T-helper 1 cell (primary cell): ENCODE measurements around the gene STON2.
A peak's percentile ranks its signal among the peaks of the same experiment; 100 is the strongest.
"Not testable (repeated sequence)": the region's sequence is repeated elsewhere in the genome, so short reads cannot be mapped to it uniquely, and the experiment has no call there.

ENCODE experiments used
- DNase-seq, 5 donors: peaks; one replicate each; pipeline ENCODE4 v3.0.0-alpha.2; 2012 to 2020
- total RNA-seq, 4 donors: gene quantifications; one replicate each; lab custom pipeline; 2026; lab: John Stamatoyannopoulos, UW

Gene STON2
- 0 to 0.15 (median 0.06) reads per million in 4 donors for total RNA-seq

DNA sequence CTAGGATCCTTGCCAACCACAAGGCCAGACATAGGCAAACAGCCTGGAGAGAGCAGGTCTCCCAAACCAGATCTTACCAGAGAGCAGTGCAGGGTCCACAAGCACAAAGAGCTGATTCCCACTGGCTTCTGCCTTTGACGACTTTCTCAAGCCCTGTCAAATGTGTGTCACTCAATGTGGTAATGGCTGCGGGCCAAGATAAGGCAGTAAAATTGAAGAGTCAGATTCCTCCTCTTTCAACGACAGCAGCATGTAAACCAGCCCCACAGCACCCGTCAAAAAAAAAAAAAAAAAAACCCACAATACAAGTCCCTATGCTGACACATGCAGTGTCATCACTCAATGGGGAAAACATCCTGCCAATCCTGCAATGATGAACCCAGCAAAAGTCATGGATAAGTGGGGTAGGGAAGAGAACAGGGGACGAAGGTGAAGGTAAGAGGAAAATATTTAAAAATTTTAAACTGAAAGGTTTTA, at the start of gene STON2:
Gene STON2 (minus strand): TSS at position 123 of the 477 bp plus-strand sequence. CDS start 1,942 bp downstream, outside the sequence.
- DNase-seq: peak in 1 of 5 donors; percentile 44

- DNase-seq: no peak
These were observed 49.5 kb upstream of the STON2 start for GRCh38 chr14:81449576-81449975.

- no peak for DNase-seq
These were observed 49.0 kb upstream of the STON2 start for GRCh38 chr14:81449114-81449513.

DNA sequence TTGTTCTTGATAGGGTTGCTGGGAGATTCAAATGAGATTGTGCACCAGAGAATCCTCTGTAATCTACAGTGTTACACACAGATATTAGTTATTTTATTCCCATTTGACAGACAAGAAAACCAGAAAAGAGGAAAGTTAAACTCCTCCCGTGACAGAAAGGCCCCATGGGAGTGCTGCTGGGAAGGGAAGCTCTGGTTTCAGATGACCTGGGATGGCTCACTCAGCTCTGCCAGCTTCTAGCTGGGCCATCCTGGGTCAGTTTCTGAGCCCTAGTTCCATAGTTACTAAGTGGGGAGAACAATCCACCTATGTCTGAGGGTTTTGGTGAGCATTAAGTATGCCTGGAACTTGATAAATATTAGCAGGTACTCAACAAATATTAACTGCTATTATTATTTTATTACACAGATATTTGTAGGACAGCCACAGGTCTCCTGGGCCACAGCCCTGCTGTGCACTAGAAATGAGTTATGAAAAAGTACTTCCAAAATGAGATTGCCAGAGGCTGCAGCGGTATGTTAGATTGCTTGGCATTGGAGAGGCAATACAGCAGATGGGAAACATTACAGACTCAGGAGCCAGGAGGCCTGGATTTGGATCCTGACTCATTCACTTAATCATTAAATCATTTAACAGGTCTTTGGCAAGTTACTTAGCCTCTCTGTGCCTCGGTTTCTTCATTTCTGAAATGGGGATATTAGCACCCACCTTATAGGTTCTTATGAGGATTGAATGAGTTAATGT, 47.1 kb upstream of the STON2 start:
- no peak for DNase-seq

DNA sequence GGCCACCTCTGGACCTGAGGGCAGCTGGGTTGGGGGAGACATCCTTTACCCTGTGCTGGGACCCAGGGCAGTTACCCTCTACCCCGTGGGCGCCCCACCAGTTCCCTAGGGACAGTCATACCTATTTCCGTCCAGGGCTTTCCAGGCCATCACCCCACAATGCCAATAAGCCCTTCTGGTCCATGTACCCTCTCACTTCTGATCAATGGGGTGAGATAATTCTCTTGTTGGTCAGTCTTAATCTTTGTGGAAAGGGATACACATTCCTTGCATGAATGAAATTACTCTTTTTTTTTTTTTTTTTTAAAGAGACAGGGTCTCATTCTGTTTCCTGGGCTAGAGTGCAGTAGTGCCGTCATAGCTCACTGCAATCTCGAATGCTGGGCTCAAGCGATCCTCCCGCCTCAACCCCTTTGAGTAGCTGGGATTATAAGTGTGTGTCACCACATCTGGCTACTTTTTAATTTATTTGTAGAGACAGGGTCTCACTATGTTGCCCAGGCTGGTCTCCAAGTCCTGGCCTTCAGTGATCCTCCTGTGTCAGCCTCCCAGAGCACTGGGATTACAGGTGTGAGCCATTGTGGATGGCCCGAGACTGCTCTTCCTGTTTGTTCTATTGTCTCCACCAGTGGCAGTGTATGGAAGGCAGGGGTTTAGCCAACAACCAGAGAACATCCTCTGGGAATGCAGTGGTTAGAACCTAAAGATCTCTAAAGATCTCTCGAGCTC, 46.3 kb upstream of the STON2 start:
- no peak for DNase-seq

- no peak for DNase-seq
These were observed 41.6 kb upstream of the STON2 start for GRCh38 chr14:81441626-81442134.

DNA sequence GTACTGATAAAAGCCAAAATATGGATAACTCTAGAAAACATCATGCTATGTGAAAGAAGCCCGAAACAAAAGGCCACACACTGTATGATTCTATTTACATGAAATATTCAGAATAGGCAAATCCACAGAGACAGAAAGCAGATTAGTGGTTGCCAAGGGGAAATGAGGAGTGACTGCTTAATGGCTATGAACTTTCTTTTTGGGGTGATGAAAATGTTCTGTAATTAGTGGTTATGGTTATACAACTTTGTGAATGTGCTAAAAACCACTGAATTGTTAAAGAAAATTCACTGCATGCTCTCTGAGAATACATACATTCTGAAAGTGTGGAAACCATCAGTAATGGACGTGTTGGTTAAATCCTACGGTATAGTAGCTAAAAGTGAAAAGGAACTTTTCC, 39.9 kb upstream of the STON2 start:
- DNase-seq: no peak

GRCh38 chr14:81437244-81437643, 37.1 kb upstream of the STON2 start:
- no peak for DNase-seq

GRCh38 chr14:81436296-81437138, 36.4 kb upstream of the STON2 start:
- peak in 2 of 5 donors; percentile 17 to 37 for DNase-seq

GRCh38 chr14:81435391-81436295, 35.5 kb upstream of the STON2 start:
- DNase-seq: no peak

- DNase-seq: no peak
These were observed 34.9 kb upstream of the STON2 start for GRCh38 chr14:81435048-81435390.

GRCh38 chr14:81434230-81434629, 34.1 kb upstream of the STON2 start:
- DNase-seq: no peak

DNA sequence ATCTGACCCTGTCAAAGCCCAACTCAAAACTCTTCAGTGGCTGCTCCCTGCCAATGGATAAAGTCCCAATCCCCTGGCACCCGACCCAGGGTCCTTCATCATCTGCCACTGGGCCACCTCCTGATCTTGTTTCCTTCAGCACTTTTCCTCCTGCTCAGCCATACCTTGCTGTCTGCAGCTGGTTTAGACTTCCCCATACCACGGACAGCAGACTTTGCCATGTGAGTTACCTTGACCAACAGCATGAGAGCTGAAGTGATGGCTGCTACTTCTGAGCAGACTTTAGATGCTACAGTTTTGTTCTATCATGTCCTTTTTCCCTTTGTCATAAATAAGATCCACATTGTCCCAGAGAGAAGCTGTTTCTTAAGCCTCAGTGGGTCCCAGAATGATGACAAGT, 33.3 kb upstream of the STON2 start:
- no peak for DNase-seq

GRCh38 chr14:81432219-81432661, 32.1 kb upstream of the STON2 start:
- DNase-seq: no peak

- no peak for DNase-seq
These were observed 30.1 kb upstream of the STON2 start for GRCh38 chr14:81430235-81430634.

- not testable (repeated sequence) for DNase-seq
These were observed 29.6 kb upstream of the STON2 start for GRCh38 chr14:81429749-81430148.

DNA sequence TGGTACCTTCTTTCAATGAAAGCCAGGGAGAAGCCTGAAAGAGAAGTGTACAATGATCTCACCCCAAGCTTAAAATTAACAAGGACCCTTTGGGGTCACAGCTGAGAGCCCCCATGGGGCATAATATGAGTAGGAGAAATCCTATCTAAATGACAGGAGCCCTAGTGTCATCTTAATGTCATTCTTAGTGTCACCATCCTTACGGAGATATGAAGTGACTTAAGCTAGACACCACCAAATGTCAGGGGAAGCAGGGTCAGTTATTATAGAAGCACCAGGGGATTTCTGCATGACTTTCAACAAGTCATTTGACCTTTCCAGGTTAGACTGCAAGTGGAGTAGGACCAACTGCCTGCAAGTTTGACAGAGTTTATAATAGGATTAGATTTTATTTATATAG, 28.9 kb upstream of the STON2 start:
- DNase-seq: no peak

GRCh38 chr14:81427348-81428058, 27.4 kb upstream of the STON2 start:
- no peak for DNase-seq

DNA sequence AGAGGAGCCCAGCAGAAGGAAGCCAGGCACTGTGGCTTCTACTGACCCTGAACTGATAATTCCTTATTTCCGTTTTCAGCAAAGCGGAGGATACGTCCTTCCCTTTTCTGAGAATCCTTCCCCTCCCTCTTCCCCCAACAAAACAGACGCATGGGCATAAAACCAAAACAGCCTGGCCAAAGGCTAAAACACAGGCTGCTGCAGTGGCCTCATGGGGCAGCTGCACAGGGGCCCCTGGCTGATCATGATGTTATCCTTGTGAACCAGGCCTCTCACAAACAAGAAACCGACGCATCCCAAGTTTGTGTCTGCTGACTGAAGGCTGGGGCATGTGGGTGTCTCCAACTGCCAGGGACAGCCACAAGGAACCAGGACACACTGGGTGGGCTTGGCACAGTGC, 23.4 kb upstream of the STON2 start:
- no peak for DNase-seq

DNA sequence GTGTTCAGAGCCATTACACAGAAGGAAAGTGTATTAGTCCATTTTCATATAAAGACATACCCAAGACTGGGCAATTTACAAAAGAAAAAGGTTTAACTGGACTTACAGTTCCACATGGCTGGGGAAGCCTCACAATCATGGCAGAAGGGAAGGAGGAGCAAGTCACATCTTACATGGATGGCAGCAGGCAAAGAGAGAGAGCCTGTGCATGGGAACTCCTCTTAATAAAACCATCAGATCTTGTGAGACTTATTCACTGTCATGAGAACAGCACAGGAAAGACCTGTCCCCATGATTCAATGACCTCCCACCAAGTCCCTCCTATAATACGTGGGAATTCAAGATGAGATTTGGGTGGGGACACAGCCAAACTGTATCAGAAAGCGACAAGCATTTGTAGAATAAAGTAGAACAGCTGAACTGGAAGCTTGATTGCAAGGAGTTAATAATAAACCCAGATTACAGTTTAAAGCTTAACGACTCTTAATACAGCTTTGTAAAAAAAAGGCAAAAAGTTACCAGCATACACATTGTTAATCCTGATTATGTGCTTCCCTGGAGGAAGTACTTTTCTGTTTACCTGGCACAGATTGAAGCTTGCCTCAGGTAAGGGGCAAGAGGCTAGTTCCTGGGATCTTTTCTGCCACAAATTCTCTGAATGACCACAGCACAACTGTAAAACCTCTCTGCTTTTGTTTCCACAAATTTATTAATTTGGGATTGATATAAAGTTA, 18.1 kb upstream of the STON2 start:
- no peak for DNase-seq
